GM11168 (cell line): Measurements from ENCODE around the gene GPR25.

Source experiments
- in situ Hi-C: fragments of 300-500 bp; cut with MboI; formaldehyde crosslinking; loops from one replicate; pipeline ENCODE4 v1.12.0; 2022; ENCODE audit warnings: low sequenced_read_pairs; ENCODE audit not compliant: unreplicated experiment

GPR25 gene

DNA sequence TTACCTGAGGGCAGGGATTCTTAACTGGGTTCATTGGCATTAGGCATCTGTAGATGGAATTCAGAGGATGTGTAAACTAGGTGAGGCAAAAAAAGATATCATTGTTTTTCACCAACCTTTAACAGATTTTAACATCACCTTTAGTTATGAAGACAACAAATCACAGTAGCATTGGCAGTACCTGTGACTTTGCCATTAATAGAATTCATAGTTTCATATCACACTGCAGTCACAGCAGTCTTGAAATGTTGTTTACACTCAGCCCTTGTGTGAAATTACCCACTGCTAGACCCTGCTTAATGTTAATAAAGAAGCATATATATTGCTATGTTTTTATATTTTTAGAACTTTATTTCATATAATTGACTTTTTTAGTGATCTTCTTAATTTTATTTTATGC is 20.2 kb downstream of the GPR25 start:
- in situ Hi-C loops, result no loop called here

DNA sequence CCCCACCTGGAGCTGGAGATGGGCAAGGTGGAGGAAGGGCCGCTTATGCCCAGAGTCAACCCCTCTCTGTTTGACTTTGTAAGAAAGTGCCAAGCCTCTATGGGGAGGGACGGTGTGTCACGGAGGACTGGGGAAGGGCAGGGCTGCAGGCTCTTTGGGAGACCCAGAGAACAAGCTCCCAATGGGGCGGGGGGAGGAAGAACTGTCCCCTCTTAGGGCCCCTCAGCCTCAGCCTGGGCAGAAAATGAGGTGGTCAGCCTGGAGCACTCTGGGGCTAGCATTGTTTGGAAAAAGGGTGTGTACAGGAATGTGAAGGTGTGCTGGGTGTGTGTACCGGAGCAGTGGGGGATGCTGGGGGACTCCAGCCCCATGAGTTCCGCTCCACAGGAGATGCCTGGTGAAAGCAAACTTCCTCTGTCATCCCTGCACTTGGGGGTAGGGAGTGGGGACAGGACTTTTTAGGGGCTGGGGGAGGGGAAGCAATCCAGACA is 20.7 kb downstream of the GPR25 start:
- in situ Hi-C loops, result no loop called here

DNA sequence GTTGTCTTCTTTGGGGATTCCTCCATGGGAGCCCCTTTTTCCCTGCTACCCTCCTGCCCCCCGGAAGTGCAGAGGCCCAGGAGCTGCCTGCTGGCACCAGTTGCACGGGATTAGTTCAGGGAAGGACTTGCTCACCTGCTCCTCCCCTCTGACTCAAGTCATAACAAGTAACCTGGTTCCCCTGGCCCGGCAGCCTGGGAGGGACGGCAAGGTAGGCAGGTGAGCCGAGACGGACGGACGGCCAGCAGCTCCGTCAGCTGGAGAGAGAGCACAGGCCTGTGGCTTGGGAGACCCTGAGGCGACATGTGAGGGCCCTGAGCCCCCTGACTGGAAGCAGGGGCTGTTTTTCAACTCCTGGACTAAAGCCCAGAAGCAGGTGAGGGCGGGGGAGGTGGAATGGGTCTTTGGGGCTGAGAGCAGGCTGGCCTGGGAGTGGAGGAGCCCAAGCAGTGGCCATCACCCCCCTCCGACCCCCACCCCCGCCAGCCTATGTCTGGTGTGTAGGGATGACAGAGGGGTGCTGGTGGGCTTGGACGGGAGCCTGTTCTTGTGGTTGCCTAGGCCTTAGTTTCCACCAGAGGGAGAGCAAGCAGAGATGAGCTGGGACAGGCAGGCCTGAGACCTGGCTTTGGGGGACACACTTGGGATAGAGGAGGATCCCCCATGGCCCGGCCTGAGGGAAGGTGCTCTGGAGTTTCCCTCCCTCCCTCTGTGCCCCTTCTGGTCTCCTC is 22.1 kb downstream of the GPR25 start, which contains the start of gene INAVA:
Gene INAVA, plus strand, starts transcription at position 189 of the 731 bp plus-strand sequence. CDS start 3,501 bp downstream, outside the sequence.
- in situ Hi-C loops, result no loop called here

DNA sequence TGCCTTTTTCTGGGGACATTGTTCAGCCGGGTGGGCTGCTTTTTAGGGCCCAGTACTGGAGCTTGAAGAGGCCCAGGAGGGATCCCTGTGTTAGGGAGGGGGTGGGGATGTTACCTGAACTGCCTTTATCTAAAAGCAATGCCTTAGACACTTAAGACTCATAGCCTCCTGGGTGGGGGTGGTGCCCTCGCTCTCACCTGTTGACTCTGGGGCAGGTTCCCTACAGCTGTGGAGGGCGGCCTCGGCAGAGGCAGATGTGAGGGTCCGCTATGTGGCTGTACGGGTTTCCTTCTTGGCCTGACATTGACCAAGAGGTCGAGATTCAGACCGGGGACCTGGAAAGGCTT is 22.6 kb downstream of the GPR25 start:
- in situ Hi-C loops, result no loop called here

DNA sequence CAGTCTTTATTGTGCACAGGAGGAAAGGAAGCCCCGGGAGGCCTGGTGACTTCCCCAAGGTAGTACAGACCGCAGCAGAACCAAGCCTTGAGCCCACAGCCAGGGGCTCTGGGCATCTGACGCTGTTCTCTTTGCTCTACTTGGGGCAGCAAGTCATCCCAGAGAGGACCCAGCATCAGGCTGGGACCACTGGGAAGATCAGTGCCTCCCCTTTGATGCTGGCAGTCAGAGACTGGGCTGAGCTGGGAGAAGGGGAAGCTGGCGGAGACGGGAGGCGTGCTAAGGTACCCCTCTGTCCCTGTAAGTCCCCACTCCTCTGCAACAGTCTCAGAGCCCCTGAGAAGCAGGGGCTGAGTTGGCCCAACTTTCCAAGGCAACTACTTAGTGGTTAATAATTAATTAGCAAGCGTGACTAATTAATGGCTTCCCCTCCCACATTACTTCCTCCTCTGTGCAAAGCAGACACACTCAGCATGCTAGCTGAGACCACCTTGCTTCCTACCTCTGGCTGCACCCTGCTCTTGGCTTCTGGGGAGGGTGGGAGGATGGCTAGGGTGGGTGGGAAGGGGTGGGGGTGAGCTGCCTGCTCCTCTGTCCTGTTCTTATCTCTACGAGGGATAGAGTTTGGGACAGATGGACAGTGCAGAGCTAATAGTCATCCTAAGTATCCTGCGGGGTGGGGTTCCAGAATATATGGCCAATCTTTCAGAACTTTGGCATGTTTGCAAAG is 23.2 kb downstream of the GPR25 start:
- in situ Hi-C loops, result no loop called here

DNA sequence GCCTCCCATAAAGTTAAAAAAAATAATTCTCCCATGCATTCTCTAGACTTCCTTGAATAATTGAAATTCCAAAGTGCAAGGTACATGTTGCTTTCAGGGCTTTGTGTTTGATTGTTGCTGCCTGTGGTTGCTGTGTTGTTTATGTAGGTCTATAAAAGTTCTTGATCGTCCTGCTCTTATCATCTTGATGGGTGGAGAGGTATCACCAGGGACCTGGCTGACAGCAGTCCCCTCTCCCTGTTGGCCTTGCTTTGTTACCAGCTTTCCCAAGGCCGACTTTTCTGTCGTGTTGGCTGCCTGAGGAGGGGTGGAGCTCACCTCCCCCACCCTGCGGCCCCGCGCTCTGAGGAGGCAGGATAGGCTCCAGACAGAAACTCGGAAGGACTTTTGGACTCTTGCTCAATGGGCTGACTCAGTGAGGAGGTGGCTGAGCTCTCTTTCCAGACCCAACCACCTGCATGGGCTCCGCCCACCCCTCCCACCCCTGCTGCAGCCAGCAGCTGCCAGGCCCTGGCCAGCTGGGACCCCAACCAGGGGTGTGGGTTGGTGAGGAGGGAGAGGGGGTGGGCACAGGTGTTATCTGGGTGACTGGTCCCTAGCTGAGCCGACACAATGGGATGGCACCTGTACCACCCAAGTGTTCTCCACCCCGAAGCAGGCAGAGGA is 23.9 kb downstream of the GPR25 start:
- in situ Hi-C loops, result no loop called here

DNA sequence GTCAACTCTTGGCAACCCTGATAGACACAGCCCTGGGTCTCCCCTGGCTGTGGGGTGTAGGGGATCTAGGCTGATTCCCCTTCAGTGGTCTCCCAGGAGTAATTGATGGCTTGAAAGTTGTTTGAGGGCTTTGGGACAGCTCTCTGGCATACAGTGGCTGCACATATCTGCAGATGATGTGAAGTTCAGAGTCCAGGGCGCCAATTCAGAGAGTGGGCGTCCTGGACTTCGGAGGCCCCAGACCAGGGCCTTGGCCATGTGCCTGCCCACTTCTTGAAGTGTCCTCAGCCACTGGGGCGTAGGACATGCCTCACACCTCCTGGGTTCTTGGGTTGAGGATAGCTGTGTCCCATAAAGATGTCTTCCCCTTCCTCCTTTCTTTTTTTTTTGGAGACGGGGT is 24.5 kb downstream of the GPR25 start:
- in situ Hi-C loops, result no loop called here

DNA sequence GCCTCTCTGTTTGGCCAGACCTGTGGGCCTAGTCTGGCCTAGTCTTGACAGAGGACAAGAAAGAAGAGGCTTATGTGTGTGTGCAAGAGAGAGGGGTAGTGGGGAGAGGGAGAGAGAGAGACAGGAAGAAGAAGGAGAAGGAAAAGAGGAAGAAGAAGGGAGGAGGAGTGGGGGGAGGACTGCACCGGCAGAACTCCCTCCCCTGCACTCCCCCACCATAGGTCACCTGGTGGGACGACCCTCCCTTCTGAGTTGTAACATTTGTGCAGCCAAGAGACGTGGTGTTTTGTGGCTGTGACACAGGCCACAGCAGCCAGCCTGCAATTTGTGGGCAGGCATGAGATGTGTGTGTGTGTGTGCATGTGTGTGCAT is 26.2 kb downstream of the GPR25 start:
- in situ Hi-C loops, result no loop called here

DNA sequence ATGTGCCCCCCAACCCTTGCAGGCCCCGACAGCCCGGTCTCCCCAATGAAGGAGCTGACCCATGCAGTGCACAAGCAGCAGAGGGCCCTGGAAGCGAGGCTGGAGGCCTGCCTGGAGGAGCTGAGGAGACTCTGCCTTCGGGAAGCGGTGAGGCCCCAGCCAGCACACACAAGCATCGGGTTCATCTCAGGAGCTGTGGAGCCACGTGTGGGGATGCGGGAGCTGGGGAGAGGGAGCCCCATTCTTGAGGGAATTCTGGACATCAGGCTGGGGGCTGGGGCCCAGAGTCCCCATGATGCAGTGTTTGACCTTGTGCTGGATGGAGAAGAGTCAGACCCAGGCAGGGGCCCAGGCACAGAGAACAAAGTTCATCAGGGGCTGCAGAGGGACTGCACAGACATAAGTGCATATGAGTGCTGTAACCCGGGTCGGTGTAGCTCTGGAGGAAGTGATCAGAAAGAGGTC is 26.7 kb downstream of the GPR25 start:
- in situ Hi-C loops, result no loop called here

DNA sequence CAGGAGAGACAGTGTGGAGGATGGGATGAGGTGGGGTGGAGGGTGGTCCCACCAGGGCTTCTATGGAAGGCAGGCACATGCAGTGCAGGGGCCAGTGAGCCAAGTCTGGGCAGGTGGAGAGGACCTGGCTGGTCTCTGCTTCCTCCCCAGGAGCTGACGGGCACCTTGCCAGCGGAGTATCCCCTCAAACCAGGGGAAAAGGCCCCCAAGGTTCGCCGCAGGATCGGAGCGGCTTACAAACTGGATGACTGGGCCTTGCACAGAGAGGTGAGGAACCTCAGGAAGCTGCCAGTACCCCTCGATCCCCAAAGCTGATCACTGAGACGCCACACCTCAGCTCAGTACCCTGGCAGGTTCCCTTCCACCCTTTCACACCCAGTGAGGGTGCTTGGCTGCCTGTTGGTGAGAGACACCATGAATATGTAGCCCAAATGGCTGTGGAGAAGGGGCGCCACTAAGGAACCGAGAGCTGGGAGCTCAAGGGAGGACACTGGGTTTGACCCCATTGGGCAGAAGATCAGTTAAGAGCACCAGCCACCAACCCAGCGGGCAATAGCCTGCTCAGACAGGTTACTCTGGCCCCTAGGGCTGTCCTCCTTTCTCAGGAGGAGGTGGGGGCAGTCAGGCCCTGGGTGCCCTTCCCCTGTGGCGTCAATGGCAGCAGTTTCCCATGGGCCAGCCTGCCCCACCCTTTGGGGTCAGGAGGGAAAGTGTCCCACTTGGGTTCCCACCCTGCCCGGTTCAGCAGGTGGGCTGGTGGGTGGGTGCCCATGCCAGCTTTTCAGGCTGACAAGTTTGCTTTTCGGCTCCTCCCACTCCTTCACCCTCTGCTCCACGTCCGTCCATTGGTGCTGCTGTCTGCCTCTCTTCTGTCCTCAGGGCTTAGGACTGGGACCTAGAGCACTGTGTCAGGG is 27.4 kb downstream of the GPR25 start:
- in situ Hi-C loops, result no loop called here

DNA sequence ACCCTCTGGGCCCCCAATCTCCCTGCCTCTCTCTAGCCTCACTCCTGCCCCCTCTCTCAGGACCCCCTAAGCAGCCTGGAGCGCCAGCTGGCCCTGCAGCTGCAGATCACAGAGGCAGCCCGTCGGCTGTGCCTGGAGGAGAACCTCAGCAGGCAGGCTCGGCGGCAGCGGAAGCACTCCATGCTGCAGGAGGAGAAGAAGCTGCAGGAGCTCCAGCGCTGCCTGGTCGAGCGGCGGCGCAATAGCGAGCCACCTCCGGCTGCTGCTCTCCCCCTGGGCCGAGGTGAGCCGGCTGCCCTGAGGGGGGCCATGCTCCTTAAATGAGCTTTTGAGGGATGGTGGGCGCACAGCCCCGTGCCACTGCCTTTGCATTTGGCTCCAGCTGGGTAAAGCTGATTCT is 28.1 kb downstream of the GPR25 start:
- in situ Hi-C loops, result no loop called here

DNA sequence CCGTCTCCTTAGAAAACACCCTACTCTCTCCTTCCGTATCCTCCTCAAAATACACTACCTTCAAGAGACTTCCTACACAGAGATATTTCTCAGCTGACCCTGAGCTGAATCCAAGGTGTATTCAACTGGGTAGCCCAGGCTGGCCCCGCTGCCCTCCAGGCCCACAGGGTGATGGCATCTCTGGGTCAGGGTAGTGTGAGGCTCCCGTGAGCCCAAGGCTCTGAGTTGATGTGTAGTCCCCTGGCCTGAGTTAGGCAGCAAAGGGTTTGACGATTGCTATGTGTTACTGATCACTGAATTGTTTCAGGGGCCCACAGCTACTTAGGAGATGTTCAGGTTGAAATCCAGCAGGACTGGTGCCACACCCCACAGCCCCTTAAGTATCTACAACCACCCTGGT is 28.6 kb downstream of the GPR25 start:
- in situ Hi-C loops, result no loop called here

DNA sequence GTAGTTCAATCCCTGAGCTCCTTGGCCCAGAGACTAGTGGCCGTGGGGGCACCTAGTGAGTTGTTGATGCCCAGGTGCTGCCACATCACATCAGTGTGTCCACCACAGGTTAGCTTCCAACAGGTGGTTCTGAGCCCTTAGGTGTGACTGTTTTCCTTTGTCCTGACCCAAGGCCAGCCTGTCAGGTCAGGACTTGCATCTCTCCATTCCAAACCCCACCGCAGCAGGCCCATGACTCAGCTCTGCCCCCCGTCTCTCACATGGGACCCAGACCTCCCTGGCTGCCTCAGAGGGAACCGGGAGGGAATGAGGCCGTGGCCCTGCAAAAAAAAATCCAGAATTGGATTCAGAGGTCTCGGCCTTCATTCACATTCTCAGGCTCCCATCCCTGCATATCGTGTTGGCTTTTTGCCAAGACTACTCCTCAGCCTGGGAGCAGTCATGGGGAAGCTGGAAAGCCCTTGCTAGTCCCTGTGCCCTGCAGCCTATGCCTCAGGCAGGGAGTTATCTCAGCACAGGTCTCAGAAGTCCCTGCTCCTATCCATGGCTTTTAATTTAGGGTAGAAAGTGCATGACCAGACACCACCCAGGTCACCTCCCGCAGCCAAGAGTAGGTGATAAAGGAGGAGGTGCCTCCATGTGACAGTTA is 29.1 kb downstream of the GPR25 start:
- in situ Hi-C loops, result no loop called here

DNA sequence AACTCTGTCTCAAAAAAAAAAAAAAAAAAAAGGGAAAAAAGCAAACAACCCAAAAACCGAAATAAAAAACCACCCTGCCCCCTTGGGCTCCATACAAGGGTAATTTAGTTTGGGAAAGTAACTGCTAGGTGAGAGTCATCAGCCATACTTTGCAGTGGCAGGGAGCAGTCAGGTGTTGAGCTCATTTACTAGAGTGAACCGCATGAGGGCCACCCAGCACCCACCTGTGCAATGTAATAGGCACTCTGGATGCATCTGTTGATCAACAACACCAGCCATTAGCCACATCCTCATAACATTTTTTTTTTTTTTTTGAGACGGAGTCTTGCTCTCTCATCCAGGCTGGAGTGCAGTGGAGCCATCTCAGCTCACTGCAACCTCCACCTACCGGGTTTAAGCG is 31.0 kb downstream of the GPR25 start:
- in situ Hi-C loops, result no loop called here

DNA sequence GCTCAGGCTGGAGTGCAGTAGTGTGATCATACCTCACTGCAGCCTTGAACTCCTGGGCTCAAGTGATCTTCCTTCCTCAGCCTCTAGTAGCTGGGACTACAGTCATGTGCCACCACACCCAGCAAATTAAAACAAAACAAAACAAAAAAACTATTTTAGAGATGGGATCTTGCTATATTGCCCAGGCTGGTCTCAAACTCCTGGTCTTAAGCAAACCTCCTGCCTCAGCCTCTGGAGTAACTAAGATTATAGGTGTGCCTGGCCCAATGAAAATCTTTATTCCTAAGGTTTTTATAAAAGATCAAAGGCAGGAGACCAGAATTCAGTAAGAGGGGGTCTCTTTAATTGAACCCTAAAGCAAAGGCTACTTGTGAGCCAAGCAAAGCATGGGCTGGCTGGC is 32.0 kb downstream of the GPR25 start:
- in situ Hi-C loops, result no loop called here

DNA sequence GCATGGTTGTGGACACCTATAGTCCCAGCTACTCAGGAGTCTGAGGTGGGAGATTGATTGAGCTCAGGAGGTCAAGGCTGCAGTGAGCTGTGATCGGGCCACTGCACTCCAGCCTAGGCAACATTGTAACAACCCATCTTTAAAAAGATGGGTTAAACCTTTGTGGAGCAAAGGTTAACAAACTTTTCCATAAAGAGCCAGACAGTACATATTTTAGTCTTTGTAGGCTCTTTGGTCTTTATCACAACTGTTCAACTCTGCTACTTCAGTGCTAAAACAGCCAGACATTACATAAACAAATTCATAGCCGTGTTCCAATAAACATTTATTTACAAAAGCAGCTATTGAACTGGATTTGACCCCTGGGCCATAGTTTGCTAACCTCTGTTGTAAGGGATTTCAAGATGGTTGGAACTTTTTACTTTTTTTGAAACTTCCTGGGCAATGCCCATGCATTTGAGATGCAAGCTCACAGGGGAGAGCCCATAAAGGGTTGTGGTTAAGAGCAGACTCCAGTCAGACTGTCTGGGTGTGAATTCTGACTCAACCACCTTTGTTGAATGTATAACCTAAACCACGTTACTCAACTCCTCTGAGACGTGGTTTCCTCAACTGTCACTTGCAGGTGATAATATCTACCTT is 32.8 kb downstream of the GPR25 start:
- in situ Hi-C loops, result no loop called here

DNA sequence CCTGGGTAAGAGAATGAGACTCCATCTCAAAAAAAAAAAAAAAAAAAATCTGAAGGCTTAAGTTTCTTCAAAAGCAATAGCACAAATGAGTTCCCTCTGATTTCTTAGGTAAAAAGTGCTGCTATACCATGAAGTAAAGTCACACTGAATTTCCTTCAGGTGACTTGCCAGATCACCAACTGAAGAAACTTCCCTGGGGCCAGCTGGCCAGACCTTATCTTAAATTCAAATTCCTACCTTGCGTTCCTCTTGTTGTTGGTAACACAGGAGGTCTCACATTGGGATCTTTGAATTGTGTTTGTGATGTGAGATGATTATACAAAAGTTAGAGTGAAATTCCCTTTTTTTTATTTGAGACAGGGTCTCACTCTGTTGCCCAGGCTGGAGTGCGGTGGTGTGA is 33.7 kb downstream of the GPR25 start:
- in situ Hi-C loops, result no loop called here

DNA sequence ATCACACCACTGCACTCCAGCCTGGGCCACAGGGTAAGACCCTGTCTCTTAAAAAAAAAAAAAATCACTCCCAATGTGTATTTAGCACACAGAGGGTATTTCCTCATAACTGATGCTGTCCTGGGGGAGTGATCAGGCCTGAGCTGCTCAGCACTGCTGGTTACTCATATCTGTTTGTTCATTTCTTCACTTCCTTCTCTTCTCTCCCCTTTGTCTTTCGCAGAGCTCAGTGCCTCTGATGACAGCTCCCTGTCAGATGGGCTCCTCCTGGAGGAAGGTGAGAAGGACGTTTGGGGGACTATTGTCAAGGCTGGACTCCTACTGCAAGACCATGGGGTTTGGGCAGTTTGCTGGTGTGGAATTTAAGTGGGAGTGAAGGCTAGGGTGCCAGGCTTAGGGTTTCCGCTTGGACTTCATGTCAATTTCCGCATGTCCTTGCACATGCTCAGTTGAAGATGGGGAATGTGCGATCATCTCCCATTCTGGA is 34.9 kb downstream of the GPR25 start:
- in situ Hi-C loops, result no loop called here
